ENCODE results near the gene ZNF124. TPM values are rescaled to one million over a fixed set of nuclear protein-coding genes. Genes with fewer than 3 reads are reported as not detected.

The ZNF124 gene
- total and polyA plus RNA-seq, 8 donors, result 1.1 to 33.3 (median 13.3) TPM

DNA sequence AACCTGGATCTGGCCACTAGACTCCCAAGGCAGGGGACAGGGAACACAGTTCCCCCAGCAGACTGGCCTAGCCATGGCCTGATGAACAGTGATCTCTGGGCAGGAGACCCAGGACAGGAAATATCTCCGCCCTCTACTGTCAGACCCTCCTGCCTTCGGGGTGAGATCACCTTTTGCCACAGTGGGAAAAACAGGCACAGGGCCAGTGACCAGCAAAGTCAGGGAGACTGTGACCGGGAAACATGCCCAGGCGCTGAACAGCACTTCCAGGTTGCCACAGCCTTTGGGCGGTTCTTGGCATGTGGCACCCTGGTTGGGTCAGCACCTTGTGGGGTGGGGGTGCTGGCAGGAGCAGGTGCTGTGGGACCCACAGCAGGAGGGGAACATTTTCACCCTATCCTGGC, 58.7 kb downstream of the ZNF124 start:
- TF ChIP-seq, protein P1, sequence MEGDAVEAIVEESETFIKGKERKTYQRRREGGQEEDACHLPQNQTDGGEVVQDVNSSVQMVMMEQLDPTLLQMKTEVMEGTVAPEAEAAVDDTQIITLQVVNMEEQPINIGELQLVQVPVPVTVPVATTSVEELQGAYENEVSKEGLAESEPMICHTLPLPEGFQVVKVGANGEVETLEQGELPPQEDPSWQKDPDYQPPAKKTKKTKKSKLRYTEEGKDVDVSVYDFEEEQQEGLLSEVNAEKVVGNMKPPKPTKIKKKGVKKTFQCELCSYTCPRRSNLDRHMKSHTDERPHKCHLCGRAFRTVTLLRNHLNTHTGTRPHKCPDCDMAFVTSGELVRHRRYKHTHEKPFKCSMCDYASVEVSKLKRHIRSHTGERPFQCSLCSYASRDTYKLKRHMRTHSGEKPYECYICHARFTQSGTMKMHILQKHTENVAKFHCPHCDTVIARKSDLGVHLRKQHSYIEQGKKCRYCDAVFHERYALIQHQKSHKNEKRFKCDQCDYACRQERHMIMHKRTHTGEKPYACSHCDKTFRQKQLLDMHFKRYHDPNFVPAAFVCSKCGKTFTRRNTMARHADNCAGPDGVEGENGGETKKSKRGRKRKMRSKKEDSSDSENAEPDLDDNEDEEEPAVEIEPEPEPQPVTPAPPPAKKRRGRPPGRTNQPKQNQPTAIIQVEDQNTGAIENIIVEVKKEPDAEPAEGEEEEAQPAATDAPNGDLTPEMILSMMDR (IDR thresholded peaks at IDR 0.05), result no peak
- Histone ChIP-seq H3K27me3 (no peaks in the 10 kb centered on the region), H3K27ac (peak overlapping the region; percentile 4 to 77 (median 76)), H3K36me3 (no peaks in the 10 kb centered on the region), H3K4me3 (no peak overlapping the region), H3K4me1 (no peaks in the 10 kb centered on the region), H3K9me3 (no peaks in the 10 kb centered on the region)
- ATAC-seq (peak; percentile 17 to 44 (median 34)), FAIRE-seq (no peak), DNase-seq (peak in 5 of 6 donors; percentile 57 to 80 (median 75))
- 61 to 69% methylated on average over 5 of the region's 5 CpGs for WGBS, 2 donors
- intact Hi-C loops (cut with DNase I), result no loop called here

DNA sequence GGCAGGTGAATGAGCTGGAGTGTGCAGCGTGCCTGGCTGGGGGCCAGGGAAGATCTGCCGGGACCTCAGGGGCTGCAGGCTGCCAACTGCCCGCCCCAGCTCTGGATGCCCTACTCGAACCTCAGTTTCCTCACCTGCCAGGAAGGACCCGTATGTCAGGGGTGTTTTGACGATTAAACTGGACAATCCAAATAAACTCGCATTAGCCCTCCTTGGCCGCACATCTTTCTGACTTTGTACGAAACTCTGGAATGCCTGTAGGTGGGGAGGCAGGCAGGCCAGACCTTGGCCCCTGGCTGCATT, 59.4 kb downstream of the ZNF124 start:
- no peak for FAIRE-seq
- intact Hi-C loops (cut with DNase I), result no loop called here
- H3K4me3 ChIP-seq, result peak overlapping the region; percentile 61 to 74 (median 71)

DNA sequence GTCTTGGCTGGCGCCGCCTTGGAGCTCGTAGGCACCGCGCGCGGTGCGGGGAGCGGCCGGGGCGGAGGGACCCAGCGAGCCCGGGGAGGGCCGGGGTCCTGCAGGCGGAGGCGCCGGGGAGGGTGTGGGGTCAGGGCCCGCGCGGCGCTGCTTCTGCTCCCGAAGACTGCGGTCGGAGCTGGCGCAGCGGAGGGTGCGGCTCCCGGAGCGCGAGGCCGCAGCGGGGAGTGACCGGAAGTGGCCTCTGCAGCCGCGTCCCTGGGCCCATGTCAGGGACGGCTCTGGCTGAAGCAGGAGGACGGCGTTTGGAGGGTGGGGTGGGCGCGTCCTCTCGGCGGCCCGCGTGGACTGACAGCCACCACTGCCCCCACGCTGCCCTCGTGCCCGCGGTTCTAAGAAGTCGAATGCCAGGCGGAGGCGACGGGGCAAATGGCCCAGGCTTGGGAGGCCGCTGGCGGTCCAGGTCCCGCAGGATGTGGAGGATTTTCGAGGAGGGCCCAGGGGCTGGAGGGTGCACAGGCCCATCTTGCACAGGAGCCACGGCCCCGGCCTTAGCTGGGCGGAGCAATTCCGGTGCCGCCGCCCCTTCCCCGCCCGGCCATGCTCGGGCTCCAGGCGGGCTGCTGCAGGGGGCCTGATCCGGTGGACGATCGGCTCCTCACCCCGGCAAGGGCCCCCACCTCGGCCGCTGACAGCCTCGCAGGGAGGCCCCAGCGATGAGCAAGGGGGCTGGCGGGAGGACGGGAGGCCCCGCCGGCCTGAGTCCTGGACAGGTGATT, 59.9 kb downstream of the ZNF124 start:
- WGBS, 2 donors, result 2% methylated on average over 63 to 78 of the region's 78 CpGs
- peak overlapping the region; percentile 61 to 74 (median 71) for H3K4me3 ChIP-seq
- intact Hi-C loops (cut with DNase I), result no loop called here
- DNase-seq, result peak; percentile 50 to 85 (median 62)
- FAIRE-seq, result no peak
- ATAC-seq, result peak; percentile 88 to 91 (median 89)
- no peaks in the 10 kb centered on the region for H3K27me3 ChIP-seq
- TF ChIP-seq, protein P1 (IDR thresholded peaks at IDR 0.05), result no peak
- H3K9me3 ChIP-seq, result no peaks in the 10 kb centered on the region
- H3K36me3 ChIP-seq, result no peaks in the 10 kb centered on the region
- H3K4me1 ChIP-seq, result no peaks in the 10 kb centered on the region
- peak overlapping the region; percentile 57 to 77 (median 76) for H3K27ac ChIP-seq

More for the DNA sequence above, 59.4 kb downstream of the ZNF124 start:
- no peaks in the 10 kb centered on the region for H3K36me3 ChIP-seq
- WGBS, 2 donors, result 42 to 51% methylated on average over 9 of the region's 9 CpGs
- no peaks in the 10 kb centered on the region for H3K4me1 ChIP-seq
- DNase-seq, result peak in 1 of 6 donors; percentile 26
- H3K9me3 ChIP-seq, result no peaks in the 10 kb centered on the region
- TF ChIP-seq, protein P1 (IDR thresholded peaks at IDR 0.05), result no peak
- H3K27ac ChIP-seq, result peak overlapping the region in 3 of 4 donors; percentile 75 to 77 (median 77)
- peak in 1 of 4 donors; percentile 23 for ATAC-seq
- H3K27me3 ChIP-seq, result no peaks in the 10 kb centered on the region

DNA sequence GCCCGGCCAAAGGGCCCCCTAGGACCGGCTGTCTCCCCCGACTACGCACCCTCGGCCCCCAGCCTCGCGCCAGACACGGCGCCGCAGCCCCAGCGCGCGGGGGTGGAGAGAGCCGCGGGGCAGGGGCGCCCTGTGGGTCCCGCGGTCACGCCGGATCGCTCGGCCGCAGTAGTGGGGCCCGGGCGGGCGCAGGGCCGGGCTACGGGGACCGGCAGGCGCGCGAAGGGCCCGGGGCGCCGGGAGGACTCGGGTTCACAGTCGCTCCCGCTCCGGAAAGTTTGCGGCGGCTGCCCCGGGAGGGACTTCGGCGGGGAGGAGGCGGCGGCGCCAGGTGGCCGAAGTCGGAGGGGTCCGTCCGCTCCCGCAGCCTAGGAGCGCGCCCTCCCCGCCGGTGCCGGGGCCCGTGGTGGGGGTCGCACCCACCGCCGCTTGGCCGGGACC, 60.5 kb downstream of the ZNF124 start:
- TF ChIP-seq, protein P1 (IDR thresholded peaks at IDR 0.05), result no peak
- peak; percentile 30 to 60 (median 44) for ATAC-seq
- Histone ChIP-seq H3K27ac (peak overlapping the region; percentile 57 to 77 (median 76)), H3K9me3 (no peaks in the 10 kb centered on the region), H3K36me3 (no peaks in the 10 kb centered on the region), H3K27me3 (no peaks in the 10 kb centered on the region), H3K4me3 (peak overlapping the region; percentile 61 to 74 (median 71)), H3K4me1 (no peaks in the 10 kb centered on the region)
- intact Hi-C loops (cut with DNase I), result no loop called here
- no peak for FAIRE-seq
- DNase-seq, result peak in 3 of 6 donors; percentile 44 to 80 (median 74)
- WGBS, 2 donors, result 0 to 1% methylated on average over 19 to 62 of the region's 62 CpGs

Measured in pancreas (tissue), 10 donors.